PFSK-1 (cell line): ENCODE data around the gene SARM1.
A peak's percentile ranks its signal among the peaks of the same experiment; 100 is the strongest.

Experiments used
- FOXP2 ChIP-seq: optimal IDR thresholded peaks from 2 replicates; pipeline ENCODE3; 2011; ENCODE audit warnings: borderline replicate concordance, control low read depth, inconsistent platforms; ENCODE audit not compliant: insufficient read depth; ENCODE audit errors: extremely low read length, extremely low read depth
- POLR2AphosphoS5 ChIP-seq: IDR thresholded peaks from 2 replicates; pipeline ENCODE4 v1.6.1; 2012; ENCODE audit warnings: low read depth, mild to moderate bottlenecking, control low read depth, low read length, moderate library complexity
- REST ChIP-seq, 2 experiments: IDR thresholded peaks; 2 replicates each; pipeline versions ENCODE4 v1.6.1 to v1.8.0; 2011 to 2012; ENCODE audit warnings: low read depth in 2 of 2, low read length in 2 of 2, control low read depth in 1 of 2, inconsistent platforms in 1 of 2, mild to moderate bottlenecking in 1 of 2, moderate library complexity in 1 of 2; ENCODE audit not compliant: insufficient read depth in 1 of 2
- SIN3A ChIP-seq: IDR thresholded peaks from 2 replicates; pipeline ENCODE4 v1.6.1; 2012; ENCODE audit warnings: mild to moderate bottlenecking, low read length, moderate library complexity, borderline replicate concordance; ENCODE audit not compliant: insufficient read depth
- TAF1 ChIP-seq: IDR thresholded peaks from 2 replicates; pipeline ENCODE4 v1.6.1; 2012; ENCODE audit warnings: low read length, control low read depth, borderline replicate concordance; ENCODE audit not compliant: insufficient read depth

GRCh38 chr17:28346746-28347246, 24.7 kb upstream of the SARM1 start:
- no peak for TF ChIP-seq REST (IDR thresholded peaks at IDR 0.05; ENCODE audit: insufficient read depth in 1 of 2, low read depth in 2 of 2, low read length in 2 of 2)
- no peak for TF ChIP-seq TAF1
- peak; percentile 18 for TF ChIP-seq FOXP2
- no peak for TF ChIP-seq POLR2AphosphoS5
- TF ChIP-seq SIN3A = no peak
